Cardiac muscle cell (in vitro differentiated cells and primary cell): ENCODE data around the gene TPD52L1. TPM values are rescaled to one million over a fixed set of nuclear protein-coding genes. Genes with fewer than 3 reads are reported as not detected.
A peak's percentile ranks its signal among the peaks of the same experiment; 100 is the strongest.

Experiments used
- DNase-seq, 2 donors: peaks; one replicate each; pipeline versions ENCODE4 v3.0.0 to v3.0.0-alpha.2; 2010 to 2017; ENCODE audit warnings: low read depth in 1 of 2, low spot score in 1 of 2
- H3K27ac ChIP-seq: fragments of 200-600 bp; sonication (generic); 2 replicates; pipeline ENCODE4 v1.5.1; 2016
- H3K27me3 ChIP-seq: fragments of 200-600 bp; sonication (generic); 2 replicates; pipeline ENCODE4 v1.6.0; 2016; ENCODE audit warnings: control low read depth
- H3K36me3 ChIP-seq: fragments of 200-600 bp; sonication (generic); 2 replicates; pipeline ENCODE4 v1.5.1; 2016; ENCODE audit warnings: control low read depth
- H3K4me1 ChIP-seq: fragments of 200-600 bp; sonication (generic); 2 replicates; pipeline ENCODE4 v1.8.1; 2017; ENCODE audit warnings: low read depth, mild to moderate bottlenecking, mixed run types
- H3K4me3 ChIP-seq: fragments of 200-600 bp; sonication (generic); 2 replicates; pipeline ENCODE4 v1.5.1; 2016; ENCODE audit warnings: mild to moderate bottlenecking
- H3K9me3 ChIP-seq: fragments of 200-600 bp; sonication (generic); 2 replicates; pipeline ENCODE4 v1.5.1; 2017; ENCODE audit warnings: low read depth, mild to moderate bottlenecking, control low read depth
- polyA plus RNA-seq: library from polyadenylated mRNA; unstranded; fragments of >200 nt; fragmentation: Nextera tagmentation; extraction: Ambion mirVana; gene quantifications from 2 replicates; pipeline ENCODE4 v1.2.1, GENCODE V29; 2016
- total RNA-seq: library from RNA; depleted of rRNA; stranded (reverse); fragments of >200 nt; gene quantifications from 2 replicates; pipeline ENCODE4 v1.2.3, GENCODE V29; 2016
- TF ChIP-seq, protein P1 (sequence below): IDR thresholded peaks from 2 replicates; pipeline ENCODE4 v1.5.1; 2012; ENCODE audit warnings: low read depth, mild to moderate bottlenecking, low read length

The TPD52L1 gene
- total and polyA plus RNA-seq, 2 experiments from 2014 or later: 49.2 to 72.8 TPM

DNA sequence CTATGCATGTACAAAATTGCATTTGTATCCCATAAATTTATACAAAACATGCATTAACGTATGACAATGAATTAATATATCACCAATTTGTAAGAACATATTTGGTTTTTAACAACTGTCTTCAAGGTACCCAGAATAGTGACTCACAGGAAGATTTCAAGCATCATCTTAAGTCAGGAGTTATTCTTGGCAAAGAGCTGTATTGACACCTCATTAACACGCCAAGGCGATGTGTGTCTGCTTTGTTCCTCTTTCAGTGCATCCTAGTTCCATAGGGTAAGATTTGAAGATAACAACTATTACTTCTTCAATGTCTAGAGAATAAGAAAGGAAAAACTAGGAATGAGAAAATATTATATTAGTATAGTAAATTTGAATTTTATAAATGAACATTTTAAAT lies 35.8 kb upstream of the TPD52L1 start:
- no peaks in the 10 kb centered on the region for H3K27me3 ChIP-seq
- H3K4me1 ChIP-seq: no peaks in the 10 kb centered on the region

DNA sequence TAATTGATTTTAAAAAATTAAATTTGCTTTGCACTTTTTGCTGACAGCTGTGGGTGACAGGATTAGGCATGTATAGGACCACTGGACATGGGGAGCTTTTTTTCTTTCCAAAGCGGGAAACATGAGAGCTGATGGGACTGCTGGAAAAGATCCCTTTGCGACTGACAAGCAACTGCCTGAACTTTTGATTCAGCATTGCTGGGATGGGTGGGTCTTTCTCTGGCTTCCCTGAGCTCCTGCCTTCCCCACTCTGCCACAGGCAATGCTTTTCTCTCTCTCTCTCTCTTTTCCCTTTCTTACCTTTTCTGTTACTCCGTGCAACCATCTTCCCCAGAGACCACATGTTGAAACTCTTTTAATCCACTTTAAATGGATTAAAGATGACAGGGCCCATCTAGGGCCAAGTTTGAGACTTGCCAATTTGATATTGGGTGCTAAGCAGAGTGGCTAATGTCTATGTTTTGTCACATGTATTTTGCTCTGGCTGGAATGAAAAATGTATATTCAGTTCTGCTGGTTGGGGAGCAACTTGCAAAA lies 33.5 kb upstream of the TPD52L1 start:
- H3K27ac ChIP-seq: no peak overlapping the region
- H3K36me3 ChIP-seq: no peaks in the 10 kb centered on the region
- DNase-seq: no peak
- TF ChIP-seq, protein P1, sequence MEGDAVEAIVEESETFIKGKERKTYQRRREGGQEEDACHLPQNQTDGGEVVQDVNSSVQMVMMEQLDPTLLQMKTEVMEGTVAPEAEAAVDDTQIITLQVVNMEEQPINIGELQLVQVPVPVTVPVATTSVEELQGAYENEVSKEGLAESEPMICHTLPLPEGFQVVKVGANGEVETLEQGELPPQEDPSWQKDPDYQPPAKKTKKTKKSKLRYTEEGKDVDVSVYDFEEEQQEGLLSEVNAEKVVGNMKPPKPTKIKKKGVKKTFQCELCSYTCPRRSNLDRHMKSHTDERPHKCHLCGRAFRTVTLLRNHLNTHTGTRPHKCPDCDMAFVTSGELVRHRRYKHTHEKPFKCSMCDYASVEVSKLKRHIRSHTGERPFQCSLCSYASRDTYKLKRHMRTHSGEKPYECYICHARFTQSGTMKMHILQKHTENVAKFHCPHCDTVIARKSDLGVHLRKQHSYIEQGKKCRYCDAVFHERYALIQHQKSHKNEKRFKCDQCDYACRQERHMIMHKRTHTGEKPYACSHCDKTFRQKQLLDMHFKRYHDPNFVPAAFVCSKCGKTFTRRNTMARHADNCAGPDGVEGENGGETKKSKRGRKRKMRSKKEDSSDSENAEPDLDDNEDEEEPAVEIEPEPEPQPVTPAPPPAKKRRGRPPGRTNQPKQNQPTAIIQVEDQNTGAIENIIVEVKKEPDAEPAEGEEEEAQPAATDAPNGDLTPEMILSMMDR: no peak
- no peaks in the 10 kb centered on the region for H3K4me1 ChIP-seq
- H3K9me3 ChIP-seq: no peaks in the 10 kb centered on the region
- H3K4me3 ChIP-seq: no peak overlapping the region
- H3K27me3 ChIP-seq: no peaks in the 10 kb centered on the region

More for the DNA sequence above, 35.8 kb upstream of the TPD52L1 start:
- TF ChIP-seq, protein P1: no peak
- no peaks in the 10 kb centered on the region for H3K9me3 ChIP-seq
- H3K27ac ChIP-seq: no peak overlapping the region
- H3K36me3 ChIP-seq: no peaks in the 10 kb centered on the region
- no peak for DNase-seq
- H3K4me3 ChIP-seq: no peak overlapping the region

DNA sequence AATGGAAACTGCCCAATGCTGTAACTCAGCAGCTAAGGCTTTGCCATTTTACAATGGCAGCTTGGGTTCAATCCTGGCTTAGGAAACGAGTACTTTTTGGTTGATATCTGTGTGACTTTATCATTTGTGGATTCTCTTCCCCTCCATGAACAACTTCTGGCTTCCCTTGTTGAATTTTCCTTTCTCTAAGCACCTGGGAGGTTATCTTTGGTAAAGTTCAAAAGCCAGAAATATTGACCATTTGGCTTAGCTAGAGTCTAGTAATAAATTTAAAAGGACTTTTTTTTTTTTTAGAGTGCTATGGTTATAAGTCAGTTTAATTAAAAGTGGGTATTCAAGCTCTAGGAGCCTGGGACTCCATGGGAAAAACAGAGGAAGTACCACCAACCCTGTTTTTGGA lies 31.7 kb upstream of the TPD52L1 start:
- TF ChIP-seq, protein P1: no peak
- H3K27ac ChIP-seq: no peak overlapping the region
- no peak overlapping the region for H3K4me3 ChIP-seq
- DNase-seq: no peak
- no peaks in the 10 kb centered on the region for H3K4me1 ChIP-seq
- H3K36me3 ChIP-seq: no peaks in the 10 kb centered on the region
- H3K27me3 ChIP-seq: no peaks in the 10 kb centered on the region
- no peaks in the 10 kb centered on the region for H3K9me3 ChIP-seq

DNA sequence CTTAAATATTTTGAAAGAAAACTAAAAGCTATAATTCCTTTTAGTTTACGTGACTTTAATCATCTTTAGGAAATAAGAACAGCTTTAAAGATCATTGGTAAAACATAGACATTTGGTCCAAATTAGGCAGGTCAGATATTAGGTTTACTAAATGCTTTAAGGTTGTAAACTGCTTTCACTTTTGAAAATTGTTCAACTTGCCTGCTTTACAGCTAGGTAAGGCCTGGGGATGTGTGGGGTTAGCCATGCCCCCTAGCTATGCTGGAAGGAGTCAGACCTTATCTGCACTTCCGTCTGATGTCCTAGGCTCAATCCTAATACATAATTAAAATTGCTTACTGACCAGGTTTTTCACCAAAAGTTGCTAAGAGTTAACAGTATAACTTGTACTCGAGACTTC lies 30.5 kb upstream of the TPD52L1 start:
- DNase-seq: no peak
- Histone ChIP-seq H3K27ac (no peak overlapping the region), H3K4me3 (no peak overlapping the region), H3K4me1 (no peaks in the 10 kb centered on the region), H3K36me3 (no peaks in the 10 kb centered on the region), H3K9me3 (no peaks in the 10 kb centered on the region), H3K27me3 (no peaks in the 10 kb centered on the region)
- TF ChIP-seq, protein P1: no peak

DNA sequence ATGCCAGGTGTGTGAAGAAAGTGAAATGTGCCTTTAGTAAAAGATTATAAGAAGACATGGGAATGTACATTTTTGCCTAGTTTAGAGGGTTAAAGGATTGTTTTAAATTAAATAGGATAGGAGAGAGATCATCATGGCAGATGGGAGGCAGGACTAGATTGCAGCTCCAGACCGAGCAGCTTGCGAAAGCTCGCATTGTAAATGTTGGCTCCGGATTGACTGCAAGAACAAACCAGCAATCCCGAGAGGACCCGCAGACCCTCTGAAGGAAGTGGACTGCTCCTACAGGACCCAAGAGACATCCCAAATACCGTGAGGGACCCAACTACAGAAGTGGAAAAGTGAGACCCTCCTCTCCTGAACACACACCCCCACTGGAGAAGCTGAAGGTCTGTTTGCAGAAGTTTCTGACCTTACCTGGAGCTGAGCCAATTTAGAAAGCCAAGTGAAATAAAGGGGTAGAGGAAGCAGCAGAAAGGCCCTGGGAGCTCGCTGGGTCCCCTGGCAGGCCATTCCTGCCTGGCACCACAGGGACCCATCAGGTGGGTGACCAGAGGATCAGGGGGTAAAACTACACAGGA lies 30.0 kb upstream of the TPD52L1 start:
- TF ChIP-seq, protein P1: no peak
- H3K4me1 ChIP-seq: no peaks in the 10 kb centered on the region

More for the DNA sequence above, 30.0 kb upstream of the TPD52L1 start:
- no peak overlapping the region for H3K27ac ChIP-seq
- no peaks in the 10 kb centered on the region for H3K9me3 ChIP-seq
- H3K36me3 ChIP-seq: no peaks in the 10 kb centered on the region
- no peaks in the 10 kb centered on the region for H3K27me3 ChIP-seq
- H3K4me3 ChIP-seq: no peak overlapping the region
- DNase-seq: peak in 1 of 2 donors; percentile 34
